HG02798 (cell line): ENCODE data around the gene H3-3A.

Source experiments
- ATAC-seq: cut with Tn5 transposase; IDR thresholded peaks from one replicate; pipeline ENCODE4 v1.9.1; 2021; ENCODE audit warnings: mild to moderate bottlenecking; ENCODE audit not compliant: unreplicated experiment, poor library complexity

H3-3A gene

DNA sequence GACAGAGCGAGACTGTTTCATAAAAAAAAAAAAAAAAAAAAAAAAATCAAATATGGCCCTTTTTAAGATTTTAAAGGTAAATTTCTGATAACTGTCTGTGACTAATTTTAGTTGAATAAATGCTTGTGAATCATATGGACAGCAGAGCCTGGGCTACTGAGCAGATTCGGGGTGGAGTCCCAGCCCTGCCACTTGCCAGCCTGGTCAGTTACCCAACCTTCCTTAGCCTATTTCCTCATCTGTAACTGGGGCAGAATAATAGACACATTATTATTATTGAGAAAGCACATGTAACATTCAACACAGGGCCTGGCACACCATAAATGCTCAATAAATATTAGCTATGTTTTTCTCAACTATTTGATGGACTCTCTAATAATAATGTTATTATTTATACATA lies 11.2 kb upstream of the H3-3A start:
- no peak for ATAC-seq

DNA sequence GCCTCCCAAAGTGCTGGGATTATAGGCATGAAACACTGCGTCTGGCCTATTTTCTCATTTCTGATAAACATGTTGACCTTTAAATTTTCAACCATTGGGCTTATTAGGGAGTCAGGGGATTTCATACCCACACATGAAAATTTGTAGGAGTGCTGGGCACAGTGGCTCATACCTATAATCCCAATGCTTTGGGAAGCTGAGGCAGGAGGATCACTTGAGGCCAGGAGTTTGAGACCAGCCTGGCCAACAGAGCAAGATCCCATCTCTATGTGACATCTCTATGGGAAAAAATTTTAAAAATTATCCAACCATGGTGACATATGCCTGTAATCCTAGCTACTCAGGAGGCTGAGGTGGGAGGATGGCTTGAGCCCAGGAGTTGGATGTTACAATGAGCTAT lies 10.5 kb upstream of the H3-3A start:
- no peak for ATAC-seq

GRCh38 chr1:226054519-226055327 lies 7.8 kb upstream of the H3-3A start:
- no peak for ATAC-seq

DNA sequence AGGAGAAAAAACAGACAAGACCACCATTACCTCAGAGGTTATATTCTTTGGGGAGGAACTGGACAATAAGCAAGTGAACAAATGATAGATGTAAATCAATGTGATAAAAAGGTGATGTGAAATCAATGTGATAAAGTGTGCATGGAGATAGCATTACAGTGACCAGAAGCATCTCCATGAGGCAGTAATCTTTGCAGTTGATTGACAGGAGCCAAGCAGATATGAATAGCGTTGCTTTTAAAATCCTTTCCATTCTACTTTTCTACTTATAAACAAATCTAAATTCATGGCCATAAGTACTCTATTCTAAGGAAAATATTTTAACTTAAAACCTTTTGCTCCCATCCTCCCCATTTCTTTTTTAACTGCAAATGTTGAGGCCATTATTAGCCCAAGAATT lies 2.8 kb upstream of the H3-3A start:
- no peak for ATAC-seq

GRCh38 chr1:226060427-226060826 lies 2.1 kb upstream of the H3-3A start:
- no peak for ATAC-seq

- no peak for ATAC-seq
Observed at GRCh38 chr1:226061068-226061840, 1.3 kb upstream of the H3-3A start.

- ATAC-seq, result peak; percentile 52
Observed at GRCh38 chr1:226061841-226062557, 517 bp upstream of the H3-3A start.

- peak; percentile 13 for ATAC-seq
Observed at GRCh38 chr1:226063224-226063976, 884 bp downstream of the H3-3A start.

DNA sequence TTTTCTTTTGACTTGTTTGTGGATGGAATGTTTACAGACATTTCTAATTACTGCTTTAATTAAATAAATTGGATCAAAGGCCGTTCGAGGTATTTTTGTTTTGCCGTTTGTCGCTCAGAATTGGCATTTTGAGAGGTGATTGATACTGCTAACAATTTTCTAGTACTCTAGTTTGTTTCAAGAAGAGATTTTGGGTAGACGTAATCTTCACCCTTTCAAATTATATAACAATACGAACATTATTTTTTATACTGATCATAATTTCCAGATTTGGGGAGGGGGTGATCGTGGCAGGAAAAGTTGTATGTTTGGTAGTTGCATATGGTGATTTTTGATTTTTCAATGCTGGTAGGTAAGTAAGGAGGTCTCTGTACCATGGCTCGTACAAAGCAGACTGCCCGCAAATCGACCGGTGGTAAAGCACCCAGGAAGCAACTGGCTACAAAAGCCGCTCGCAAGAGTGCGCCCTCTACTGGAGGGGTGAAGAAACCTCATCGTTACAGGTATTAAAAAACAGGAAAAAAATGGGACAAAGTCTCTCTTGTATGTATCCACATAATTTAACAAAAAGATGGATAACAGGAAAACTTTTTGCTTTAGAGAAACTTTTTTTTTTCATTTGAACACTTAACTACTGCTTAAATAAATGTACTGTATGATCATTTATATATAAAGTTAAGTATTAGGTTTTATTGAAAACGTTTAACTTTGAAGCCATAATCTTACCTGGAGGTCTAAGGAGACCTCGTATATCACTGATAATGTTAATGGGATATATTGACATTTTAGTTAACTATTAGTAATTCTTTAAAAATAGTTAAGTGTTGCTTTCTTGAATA lies 1.7 kb downstream of the H3-3A start:
- no peak for ATAC-seq

- no peak for ATAC-seq
Observed at GRCh38 chr1:226064816-226065248, 2.3 kb downstream of the H3-3A start.

DNA sequence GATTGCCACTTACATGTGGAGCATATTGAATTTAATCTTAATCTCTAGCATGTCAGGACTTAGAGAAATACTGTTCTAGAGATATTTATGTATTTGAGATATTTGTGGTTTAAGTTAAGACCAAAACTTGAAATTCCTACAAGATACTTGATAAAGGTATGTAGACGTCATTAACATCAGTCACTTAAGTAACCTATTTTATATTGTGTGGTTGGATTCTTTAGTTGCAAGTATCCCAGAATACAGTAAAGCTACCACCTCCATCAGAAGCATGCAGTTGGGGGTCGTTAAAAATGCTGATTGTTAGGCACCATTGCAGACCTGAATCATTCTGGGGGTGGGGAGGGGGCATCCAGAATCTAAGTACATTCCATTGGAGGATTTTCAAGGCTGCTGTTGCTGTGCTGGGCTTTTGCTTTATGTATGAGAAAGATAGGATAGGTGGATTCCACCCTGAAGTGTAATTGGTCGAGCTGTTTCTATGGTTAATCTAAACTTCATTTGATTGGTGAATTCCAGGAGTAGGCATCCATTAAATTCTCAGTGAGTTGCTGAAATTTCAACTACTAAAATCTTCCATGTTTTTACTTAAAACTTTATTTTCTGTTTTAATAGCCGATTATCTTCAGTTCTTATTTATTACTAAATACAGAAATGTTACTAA lies 4.0 kb downstream of the H3-3A start:
- ATAC-seq, result no peak

GRCh38 chr1:226069811-226070489 lies 7.4 kb downstream of the H3-3A start:
- ATAC-seq, result no peak

GRCh38 chr1:226072347-226072746 lies 9.8 kb downstream of the H3-3A start:
- ATAC-seq, result no peak

DNA sequence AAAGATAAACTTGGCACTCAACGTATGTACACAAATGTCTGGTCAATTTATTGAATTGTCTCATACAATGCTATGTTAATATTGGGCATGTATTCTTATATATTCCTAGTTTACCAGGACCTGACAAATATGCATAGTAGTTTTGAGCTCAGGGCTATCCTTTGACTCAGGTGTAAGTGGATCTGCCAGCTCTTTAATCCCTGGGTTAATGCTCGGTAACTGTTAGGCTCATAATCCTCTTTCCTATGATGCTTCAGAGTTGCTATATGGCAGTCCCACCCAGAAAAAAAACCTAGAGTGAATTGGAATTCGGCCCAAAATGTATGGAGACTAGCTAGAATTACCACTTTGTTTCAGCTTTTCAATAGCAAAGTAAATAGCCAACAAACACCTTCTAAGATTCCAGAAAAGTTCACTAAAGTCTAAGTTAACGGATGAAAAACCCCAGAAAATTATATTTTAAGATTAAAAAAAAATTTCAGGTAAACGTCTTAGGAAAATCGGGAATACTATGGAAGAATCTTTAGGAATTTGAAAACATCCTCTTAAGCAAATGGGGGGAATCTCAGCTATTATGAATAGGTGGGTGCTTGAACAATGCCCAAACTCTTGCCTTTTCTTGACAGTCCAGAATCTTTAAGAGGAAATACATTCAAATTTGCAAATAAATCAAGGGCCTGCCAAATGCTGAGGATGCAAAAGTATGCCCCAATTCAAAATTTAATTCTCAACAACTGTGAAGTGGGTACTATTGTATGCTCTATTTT lies 10.9 kb downstream of the H3-3A start:
- ATAC-seq, result no peak

GRCh38 chr1:226074046-226074445 lies 11.5 kb downstream of the H3-3A start:
- ATAC-seq, result no peak

DNA sequence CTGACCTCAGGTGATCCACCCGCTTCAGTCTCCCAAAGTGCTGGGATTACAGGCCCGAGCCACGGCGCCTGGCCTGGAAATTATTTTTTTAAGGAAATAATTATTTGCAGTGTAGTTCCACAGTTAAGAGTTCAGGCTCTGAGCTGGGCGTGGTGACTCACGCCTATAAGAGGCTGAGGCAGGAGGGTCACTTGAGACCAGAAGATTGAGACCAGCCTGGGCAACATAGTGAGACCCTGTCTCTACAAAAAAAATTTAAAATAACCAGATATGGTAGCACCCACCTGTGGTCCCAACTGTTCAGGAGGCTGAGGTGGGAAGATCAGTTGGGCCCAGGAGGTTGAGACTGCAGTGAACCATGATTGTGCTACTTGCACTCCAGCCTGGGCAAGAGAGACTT lies 13.9 kb downstream of the H3-3A start:
- ATAC-seq, result no peak

- no peak for ATAC-seq
Observed at GRCh38 chr1:226078374-226078773, 15.9 kb downstream of the H3-3A start.

- no peak for ATAC-seq
Observed at GRCh38 chr1:226082587-226082917, 20.0 kb downstream of the H3-3A start.
